ENCODE measurements around the gene UNC13A.

UNC13A gene

GRCh38 chr19:17655751-17656472 lies 32.2 kb downstream of the UNC13A start:
- H3K27ac ChIP-seq = no peak overlapping the region

GRCh38 chr19:17654993-17655392 lies 33.2 kb downstream of the UNC13A start:
- Histone ChIP-seq H3K27me3 (no peaks in the 10 kb centered on the region), H3K4me1 (ENCODE audit: control insufficient read depth in 1 of 2, insufficient read depth in 1 of 2, low read depth in 1 of 2, low read length in 1 of 2) (no peaks in the 10 kb centered on the region), H3K4me3 (ENCODE audit: low read depth in 1 of 2, low read length in 1 of 2) (no peak overlapping the region), H3K27ac (no peak overlapping the region), H3K36me3 (no peaks in the 10 kb centered on the region), H3K9me3 (no peaks in the 10 kb centered on the region)
- TF ChIP-seq, protein P1, sequence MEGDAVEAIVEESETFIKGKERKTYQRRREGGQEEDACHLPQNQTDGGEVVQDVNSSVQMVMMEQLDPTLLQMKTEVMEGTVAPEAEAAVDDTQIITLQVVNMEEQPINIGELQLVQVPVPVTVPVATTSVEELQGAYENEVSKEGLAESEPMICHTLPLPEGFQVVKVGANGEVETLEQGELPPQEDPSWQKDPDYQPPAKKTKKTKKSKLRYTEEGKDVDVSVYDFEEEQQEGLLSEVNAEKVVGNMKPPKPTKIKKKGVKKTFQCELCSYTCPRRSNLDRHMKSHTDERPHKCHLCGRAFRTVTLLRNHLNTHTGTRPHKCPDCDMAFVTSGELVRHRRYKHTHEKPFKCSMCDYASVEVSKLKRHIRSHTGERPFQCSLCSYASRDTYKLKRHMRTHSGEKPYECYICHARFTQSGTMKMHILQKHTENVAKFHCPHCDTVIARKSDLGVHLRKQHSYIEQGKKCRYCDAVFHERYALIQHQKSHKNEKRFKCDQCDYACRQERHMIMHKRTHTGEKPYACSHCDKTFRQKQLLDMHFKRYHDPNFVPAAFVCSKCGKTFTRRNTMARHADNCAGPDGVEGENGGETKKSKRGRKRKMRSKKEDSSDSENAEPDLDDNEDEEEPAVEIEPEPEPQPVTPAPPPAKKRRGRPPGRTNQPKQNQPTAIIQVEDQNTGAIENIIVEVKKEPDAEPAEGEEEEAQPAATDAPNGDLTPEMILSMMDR (IDR thresholded peaks at IDR 0.05) = no peak

More at GRCh38 chr19:17655751-17656472, 32.2 kb downstream of the UNC13A start:
- Histone ChIP-seq H3K27me3 (no peaks in the 10 kb centered on the region), H3K4me1 (ENCODE audit: control insufficient read depth in 1 of 2, insufficient read depth in 1 of 2, low read depth in 1 of 2, low read length in 1 of 2) (no peaks in the 10 kb centered on the region), H3K9me3 (no peaks in the 10 kb centered on the region), H3K4me3 (ENCODE audit: low read depth in 1 of 2, low read length in 1 of 2) (no peak overlapping the region), H3K36me3 (no peaks in the 10 kb centered on the region)
- TF ChIP-seq, protein P1 (IDR thresholded peaks at IDR 0.05) = no peak

- TF ChIP-seq, protein P1 (IDR thresholded peaks at IDR 0.05) = no peak
- H3K27ac ChIP-seq = no peak overlapping the region
- H3K36me3 ChIP-seq = no peaks in the 10 kb centered on the region
- H3K4me1 ChIP-seq (ENCODE audit: control insufficient read depth in 1 of 2, insufficient read depth in 1 of 2, low read depth in 1 of 2, low read length in 1 of 2) = no peaks in the 10 kb centered on the region
- no peaks in the 10 kb centered on the region for H3K9me3 ChIP-seq
- H3K4me3 ChIP-seq (ENCODE audit: low read depth in 1 of 2, low read length in 1 of 2) = no peak overlapping the region
- H3K27me3 ChIP-seq = no peaks in the 10 kb centered on the region
Measured at GRCh38 chr19:17652627-17653026, 35.5 kb downstream of the UNC13A start.

DNA sequence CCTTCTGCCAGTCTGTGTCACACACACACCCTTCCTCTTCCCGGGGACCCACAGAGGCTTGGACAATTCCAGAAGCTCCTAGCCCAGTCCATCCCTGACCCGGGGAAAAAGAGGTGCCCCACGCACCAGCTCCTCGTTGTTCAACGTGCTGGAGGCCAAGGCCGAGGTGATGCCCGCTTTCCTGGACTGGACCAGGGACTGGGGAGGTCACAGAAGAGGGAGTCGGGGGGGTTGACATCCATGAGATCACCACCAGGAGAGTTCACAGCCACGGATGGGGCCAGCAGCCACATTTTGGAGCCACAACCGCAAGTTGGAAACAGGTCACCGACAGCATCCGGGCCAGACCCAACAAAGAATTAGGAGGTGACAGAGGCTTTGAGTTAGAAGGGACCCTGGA lies 39.4 kb downstream of the UNC13A start:
- TF ChIP-seq, protein P1 (IDR thresholded peaks at IDR 0.05) = no peak
- Histone ChIP-seq H3K27me3 (no peaks in the 10 kb centered on the region), H3K4me3 (ENCODE audit: low read depth in 1 of 2, low read length in 1 of 2) (no peak overlapping the region), H3K27ac (no peak overlapping the region), H3K36me3 (no peaks in the 10 kb centered on the region), H3K9me3 (no peaks in the 10 kb centered on the region), H3K4me1 (ENCODE audit: control insufficient read depth in 1 of 2, insufficient read depth in 1 of 2, low read depth in 1 of 2, low read length in 1 of 2) (no peaks in the 10 kb centered on the region)

DNA sequence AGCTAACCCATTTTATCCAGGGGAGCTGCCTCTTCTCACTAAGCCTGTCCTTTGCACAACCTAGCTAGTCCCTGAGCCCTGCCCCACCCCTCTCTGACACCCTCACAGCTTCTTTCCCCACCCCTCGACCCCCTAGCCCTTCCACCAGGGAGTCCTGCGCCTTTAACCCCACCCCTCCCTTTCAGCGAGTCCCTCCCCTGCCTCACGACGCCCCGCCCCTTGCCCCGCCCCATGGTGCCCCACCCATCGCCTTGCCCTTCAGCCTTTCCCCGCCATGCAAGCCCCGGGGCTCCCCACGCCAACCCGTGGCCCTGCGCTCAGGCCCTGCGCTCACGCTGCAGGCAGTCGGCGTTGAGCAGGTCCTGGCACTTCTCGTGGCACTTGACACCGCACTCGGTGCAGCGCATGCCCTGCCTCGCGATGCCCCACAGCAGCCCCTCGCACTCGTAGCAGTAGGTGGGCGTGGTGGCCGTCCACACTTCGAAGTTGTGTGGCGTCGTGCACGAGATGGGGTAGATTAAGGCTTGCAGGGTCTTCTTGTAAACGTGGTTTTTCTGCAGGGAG lies 40.0 kb downstream of the UNC13A start:
- TF ChIP-seq, protein P1 (IDR thresholded peaks at IDR 0.05) = no peak
- H3K4me1 ChIP-seq (ENCODE audit: control insufficient read depth in 1 of 2, insufficient read depth in 1 of 2, low read depth in 1 of 2, low read length in 1 of 2) = no peaks in the 10 kb centered on the region

More for the DNA sequence above, 40.0 kb downstream of the UNC13A start:
- no peaks in the 10 kb centered on the region for H3K36me3 ChIP-seq
- H3K27me3 ChIP-seq = no peaks in the 10 kb centered on the region
- no peak overlapping the region for H3K27ac ChIP-seq
- H3K9me3 ChIP-seq = no peaks in the 10 kb centered on the region
- H3K4me3 ChIP-seq (ENCODE audit: low read depth in 1 of 2, low read length in 1 of 2) = no peak overlapping the region
